Epithelial cell of esophagus (primary cell): Measurements from ENCODE around the gene NR2C2.
A peak's percentile ranks its signal among the peaks of the same experiment; 100 is the strongest.

ENCODE experiments used
- DNase-seq: peaks from one replicate; pipeline ENCODE4 v3.0.0; 2010; ENCODE audit warnings: low read depth
- H3K4me3 ChIP-seq: 2 replicates; pipeline ENCODE4 v1.5.1; 2011; ENCODE audit warnings: mild to moderate bottlenecking, low read length, control low read depth
- CTCF ChIP-seq: IDR thresholded peaks from 2 replicates; pipeline ENCODE4 v1.5.1; 2011; ENCODE audit warnings: low read depth, mild to moderate bottlenecking, low read length, control low read depth, inconsistent platforms; ENCODE audit not compliant: insufficient read depth; ENCODE audit errors: missing control alignments

NR2C2 gene

GRCh38 chr3:14984581-14985113 lies 37.3 kb downstream of the NR2C2 start:
- no peak overlapping the region for H3K4me3 ChIP-seq
- TF ChIP-seq CTCF = no peak
- DNase-seq = no peak

DNA sequence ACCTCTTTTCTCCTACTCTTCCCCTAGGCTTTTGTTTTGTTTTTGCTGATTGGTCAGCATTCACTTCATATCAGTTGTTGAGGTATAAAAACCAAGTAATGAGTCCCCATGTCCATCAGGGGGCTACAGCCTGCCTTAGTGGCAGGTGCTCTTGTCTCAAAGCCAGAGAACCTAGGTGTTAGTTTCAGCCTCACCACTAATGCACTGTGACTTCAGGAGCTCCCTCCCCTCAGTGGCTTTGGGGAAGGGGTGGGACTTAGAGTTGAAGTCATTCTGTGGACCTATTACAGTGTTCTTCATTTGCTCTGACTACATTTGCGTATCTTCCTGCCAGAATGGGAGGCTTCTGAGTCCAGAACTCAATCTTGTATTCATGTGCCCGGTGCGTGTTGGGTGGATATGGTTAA lies 41.6 kb downstream of the NR2C2 start:
- TF ChIP-seq CTCF = no peak
- no peak overlapping the region for H3K4me3 ChIP-seq
- no peak for DNase-seq

- no peak for TF ChIP-seq CTCF
- peak; percentile 9 for DNase-seq
- no peak overlapping the region for H3K4me3 ChIP-seq
Measured at GRCh38 chr3:14989943-14990779, 42.8 kb downstream of the NR2C2 start.

DNA sequence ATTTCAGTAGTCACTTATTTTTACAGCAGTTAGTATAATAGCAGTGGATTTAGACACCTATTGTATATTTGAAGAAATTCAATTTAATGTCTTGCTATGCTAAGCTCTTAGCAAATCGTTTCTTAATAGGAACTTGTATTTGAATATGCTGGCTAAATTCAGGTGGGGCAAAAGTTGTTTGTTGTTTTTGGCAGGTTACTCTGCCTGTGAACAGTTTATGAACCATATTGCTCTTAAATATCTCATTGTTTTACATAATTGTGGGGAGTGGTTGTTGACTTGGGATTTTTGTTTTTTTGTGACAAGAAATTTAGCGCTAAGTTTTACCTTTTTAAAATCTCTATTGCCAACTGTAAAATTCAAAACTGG lies 43.4 kb downstream of the NR2C2 start:
- no peak for TF ChIP-seq CTCF
- H3K4me3 ChIP-seq = no peak overlapping the region
- no peak for DNase-seq

DNA sequence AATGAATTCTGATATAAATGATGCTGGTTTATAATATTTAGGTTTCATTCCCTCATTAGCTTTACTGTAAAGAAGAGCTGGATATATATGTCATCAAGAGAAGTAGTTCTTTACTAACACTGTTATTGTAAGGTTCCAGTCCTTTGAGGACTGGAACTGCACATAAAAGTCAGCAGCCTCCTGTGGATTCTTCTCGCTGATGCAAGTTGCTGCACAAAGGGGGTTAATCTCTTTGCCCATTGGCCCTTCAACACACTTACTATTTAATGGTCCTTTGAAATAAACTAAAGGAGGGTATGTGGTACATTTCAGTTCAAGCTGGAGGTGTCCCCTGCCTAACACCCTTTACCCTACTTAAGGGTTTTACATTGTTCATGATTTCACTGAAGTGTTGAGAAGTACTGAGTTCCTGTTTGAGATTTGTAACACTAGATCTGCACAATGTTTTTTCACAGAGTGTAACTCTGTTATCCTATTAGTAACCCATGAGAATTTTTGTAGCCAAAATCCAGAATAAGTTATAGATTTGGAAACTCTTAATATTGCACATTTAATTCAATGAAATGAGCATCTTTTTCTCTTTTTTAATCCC lies 43.9 kb downstream of the NR2C2 start:
- TF ChIP-seq CTCF = no peak
- no peak overlapping the region for H3K4me3 ChIP-seq
- no peak for DNase-seq

DNA sequence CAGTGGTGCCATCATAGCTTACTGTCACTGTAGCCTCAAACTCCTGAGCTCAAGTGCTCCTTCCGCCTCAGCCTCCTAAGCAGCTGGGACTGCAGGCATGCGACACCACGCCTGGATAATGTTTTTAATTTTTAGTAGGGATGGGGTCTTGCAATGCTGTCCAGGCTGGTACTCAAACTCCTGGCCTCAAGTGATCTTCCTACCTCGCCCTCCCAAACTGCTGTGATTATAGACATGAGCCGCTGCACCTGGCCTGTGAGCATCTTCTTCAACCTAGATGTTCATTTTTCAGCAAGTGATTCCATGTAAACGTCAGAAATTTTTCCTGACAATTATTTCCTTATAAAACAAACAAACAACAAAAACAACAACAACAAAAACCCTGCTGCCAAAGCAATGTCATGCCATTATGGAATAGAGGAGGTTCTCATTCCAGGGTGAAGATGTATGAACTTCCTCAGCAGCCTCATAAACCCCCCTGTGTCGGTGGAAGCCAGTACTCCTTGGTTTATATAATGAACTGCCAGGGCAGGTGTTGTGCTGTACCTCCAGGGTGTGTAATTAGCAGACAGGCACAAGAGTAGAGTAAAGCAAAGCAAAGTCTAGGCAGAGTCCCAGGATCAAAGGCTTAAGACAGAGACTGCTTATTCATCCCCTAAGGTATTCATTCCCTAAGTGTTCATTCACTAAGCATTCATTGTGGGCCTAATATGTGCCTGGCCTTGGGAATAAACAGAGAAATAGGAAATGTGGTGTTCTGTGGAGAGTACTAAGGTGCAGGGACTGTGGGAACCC lies 44.6 kb downstream of the NR2C2 start:
- DNase-seq = peak; percentile 53
- TF ChIP-seq CTCF = no peak
- H3K4me3 ChIP-seq = no peak overlapping the region
